GM12892 (cell line): ENCODE measurements around the gene SORCS2.

ENCODE experiments used
- POLR2A ChIP-seq: IDR thresholded peaks from 2 replicates; pipeline ENCODE4 v1.6.1; 2011; ENCODE audit warnings: low read depth, low read length, control low read depth
- POLR2AphosphoS5 ChIP-seq: IDR thresholded peaks from 2 replicates; pipeline ENCODE4 v1.6.1; 2011; ENCODE audit warnings: low read depth, low read length, control low read depth
- TAF1 ChIP-seq: IDR thresholded peaks from 2 replicates; pipeline ENCODE4 v1.6.1; 2011; ENCODE audit warnings: low read depth, mild to moderate bottlenecking, control low read depth, low read length, borderline replicate concordance

GRCh38 chr4:7326693-7327340, 134.5 kb downstream of the SORCS2 start:
- no peak for TF ChIP-seq POLR2AphosphoS5
- no peak for TF ChIP-seq TAF1
- TF ChIP-seq POLR2A = no peak
